Activated naive CD4-positive, alpha-beta T cell treated with anti-CD3 and anti-CD28 coated beads, Interleukin-2, amount 50 U/mL, for 72 hours (primary cell): ENCODE results near the gene MYH3. TPM values are rescaled to one million over a fixed set of nuclear protein-coding genes. Genes with fewer than 3 reads are reported as not detected.
A peak's percentile ranks its signal among the peaks of the same experiment; 100 is the strongest.

Experiments used
- ATAC-seq, 2 donors: fragments of 150-1000 bp; cut with Tn5 transposase; 2 replicates each; pipeline ENCODE4 v1.10.0; 2021; ENCODE audit warnings: mild to moderate bottlenecking in 2 of 2, moderate library complexity in 2 of 2
- DNase-seq, 2 donors: peaks; one replicate each; pipeline ENCODE4 v3.0.0; 2021 to 2022; ENCODE audit warnings: low spot score in 2 of 2
- H3K27ac Mint-ChIP-seq, 2 donors: one replicate each; pipeline ENCODE4 v1.8.0; 2022; ENCODE audit warnings: mild to moderate bottlenecking in 2 of 2, mixed read lengths in 2 of 2
- H3K36me3 Mint-ChIP-seq, 2 donors: one replicate each; pipeline ENCODE4 v1.8.0; 2022; ENCODE audit warnings: mixed read lengths in 2 of 2
- H3K9me3 Mint-ChIP-seq, 2 donors: one replicate each; pipeline ENCODE4 v1.8.0; 2022; ENCODE audit warnings: mixed read lengths in 2 of 2
- total RNA-seq, 2 donors: library from RNA; stranded (reverse); gene quantifications; one replicate each; pipeline ENCODE4 v1.2.3, GENCODE V29; 2022

The MYH3 gene
- total RNA-seq, 2 donors from 2014 or later = 2.0 to 5.1 TPM

DNA sequence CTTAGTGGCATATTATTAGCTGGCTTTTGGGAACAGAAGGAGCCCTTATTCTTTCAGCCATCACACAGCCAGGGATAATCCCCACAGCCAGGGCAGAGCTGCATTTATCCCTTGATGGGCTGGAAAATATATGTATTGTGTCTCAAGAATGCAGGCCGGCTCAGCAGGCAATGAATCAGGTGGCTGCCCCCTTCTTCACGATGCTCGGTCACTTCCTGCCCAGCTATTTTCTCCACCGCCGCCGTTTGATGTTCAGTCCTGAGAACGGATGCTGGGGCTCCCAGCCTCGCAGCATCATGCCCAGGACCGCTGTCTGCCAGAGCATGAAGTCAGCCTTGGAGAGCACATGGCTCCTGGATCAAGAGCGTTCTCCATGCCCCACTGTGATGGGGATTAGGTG lies 4.3 kb upstream of the MYH3 start:
- DNase-seq (no peak), ATAC-seq (no peak)
- H3K36me3 Mint-ChIP-seq = peaks cover 0 to 7% of the 10 kb centered on the region in 2 donors
- H3K9me3 Mint-ChIP-seq = no peaks in the 10 kb centered on the region
- no peak overlapping the region for H3K27ac Mint-ChIP-seq

DNA sequence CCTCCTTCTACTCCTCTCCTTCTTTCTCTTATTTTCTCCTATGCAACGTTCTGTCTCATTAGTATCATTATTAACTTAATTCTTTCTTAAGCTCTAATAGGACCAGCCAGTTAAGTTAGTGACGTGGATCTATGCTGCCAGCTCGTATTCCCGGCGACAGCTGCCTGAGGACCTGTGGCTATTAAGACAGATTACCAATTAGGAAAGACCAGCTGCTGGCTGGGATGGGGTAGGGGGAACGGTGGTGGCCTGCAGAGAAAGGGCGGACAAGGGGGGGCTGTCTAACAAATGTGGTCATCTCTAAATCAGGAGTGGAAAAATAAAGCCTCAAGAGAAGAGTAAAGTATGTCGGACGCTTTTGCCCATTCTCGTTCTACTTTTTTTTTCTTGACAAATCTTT lies 770 bp upstream of the MYH3 start:
- no peak for ATAC-seq
- Mint-ChIP-seq H3K27ac (no peak overlapping the region), H3K9me3 (no peaks in the 10 kb centered on the region), H3K36me3 (no peaks in the 10 kb centered on the region)
- DNase-seq = no peak

- no peak for DNase-seq
- Mint-ChIP-seq H3K27ac (peak overlapping the region; percentile 1 to 46), H3K36me3 (no peaks in the 10 kb centered on the region), H3K9me3 (no peaks in the 10 kb centered on the region)
- no peak for ATAC-seq
Measured at GRCh38 chr17:10653987-10654386, 3.1 kb downstream of the MYH3 start.

DNA sequence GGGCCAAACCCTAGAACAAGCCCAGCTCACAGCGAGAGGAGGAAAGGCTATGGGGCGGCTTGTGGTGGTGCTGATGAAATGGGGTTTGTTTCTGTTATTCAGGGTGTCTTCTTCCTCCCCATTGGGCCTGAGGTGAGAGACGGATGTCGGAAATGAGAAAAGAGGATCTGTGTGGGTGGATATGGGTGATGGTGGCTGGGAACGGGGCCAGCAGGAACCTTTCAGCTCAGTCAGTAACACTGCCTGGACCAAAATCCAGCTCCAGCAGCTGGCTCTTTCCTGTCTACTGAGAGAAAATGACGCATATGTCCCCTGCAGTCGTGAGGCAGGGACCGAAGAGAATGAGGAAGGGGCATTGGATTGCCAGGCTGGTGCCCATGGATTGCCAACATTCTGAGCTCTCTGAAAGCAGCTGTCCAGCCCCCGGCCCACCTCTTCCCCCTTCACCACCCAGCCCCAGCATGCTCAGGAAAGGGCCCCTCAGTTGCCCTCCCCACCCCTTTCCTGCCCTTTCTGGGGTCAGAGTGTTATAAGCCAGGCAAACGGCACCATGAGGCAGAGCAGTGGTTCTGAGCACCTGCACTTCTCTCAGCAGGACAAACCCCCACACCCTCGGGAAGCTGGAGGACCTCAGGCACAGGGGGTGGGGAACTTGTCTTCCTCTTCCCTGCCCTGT lies 4.0 kb downstream of the MYH3 start:
- H3K27ac Mint-ChIP-seq = peak overlapping the region; percentile 46 to 70
- ATAC-seq (peak; percentile 87 to 91), DNase-seq (no peak)
- no peaks in the 10 kb centered on the region for H3K9me3 Mint-ChIP-seq
- no peaks in the 10 kb centered on the region for H3K36me3 Mint-ChIP-seq

- Mint-ChIP-seq H3K36me3 (no peaks in the 10 kb centered on the region), H3K9me3 (no peaks in the 10 kb centered on the region), H3K27ac (peak overlapping the region; percentile 46 to 48)
- DNase-seq = no peak
- no peak for ATAC-seq
Measured at GRCh38 chr17:10651927-10652326, 5.2 kb downstream of the MYH3 start.

DNA sequence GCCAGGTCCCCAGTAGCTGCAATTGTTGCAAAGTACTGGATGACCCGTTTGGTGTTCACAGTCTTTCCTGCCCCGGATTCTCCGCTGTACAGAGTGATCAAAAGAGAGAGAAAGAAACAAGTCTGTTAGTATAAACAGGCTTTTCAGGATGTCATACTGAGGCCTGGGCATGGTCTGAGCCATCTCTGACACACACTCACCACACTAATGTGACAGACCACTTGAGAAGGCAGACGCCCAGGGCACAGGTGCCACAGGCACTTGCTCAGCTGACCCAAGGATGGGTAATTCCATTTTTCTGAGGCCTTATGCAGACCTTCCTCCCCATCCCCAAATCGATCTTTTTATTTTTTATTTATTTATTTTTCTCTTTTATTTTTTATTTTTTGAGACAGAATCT lies 7.5 kb downstream of the MYH3 start:
- ATAC-seq (no peak), DNase-seq (no peak)
- Mint-ChIP-seq H3K9me3 (no peaks in the 10 kb centered on the region), H3K27ac (no peak overlapping the region), H3K36me3 (no peaks in the 10 kb centered on the region)

GRCh38 chr17:10648956-10649355 lies 8.2 kb downstream of the MYH3 start:
- no peak for DNase-seq
- no peak for ATAC-seq

DNA sequence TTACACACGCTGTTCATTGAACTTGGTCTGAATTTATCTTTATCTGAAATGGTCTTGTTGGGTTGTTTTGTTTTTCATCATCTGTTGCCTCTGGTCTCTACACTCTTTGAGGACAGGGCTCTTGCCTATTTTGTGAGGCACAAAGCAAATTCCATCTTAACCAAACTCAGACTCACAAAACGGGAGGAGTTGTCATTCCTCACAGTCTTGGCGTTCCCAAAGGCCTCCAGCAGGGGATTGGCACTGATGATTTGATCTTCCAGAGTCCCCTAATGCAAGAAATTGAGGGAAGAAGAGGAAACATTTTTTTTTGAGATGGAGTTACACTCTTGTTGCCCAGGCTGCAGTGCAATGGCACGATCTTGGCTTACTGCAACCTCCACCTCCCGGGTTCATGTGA lies 8.7 kb downstream of the MYH3 start:
- H3K27ac Mint-ChIP-seq = peak overlapping the region in 1 of 2 donors; percentile 7
- H3K9me3 Mint-ChIP-seq = no peaks in the 10 kb centered on the region
- DNase-seq (no peak), ATAC-seq (no peak)
- no peaks in the 10 kb centered on the region for H3K36me3 Mint-ChIP-seq

More at GRCh38 chr17:10648956-10649355, 8.2 kb downstream of the MYH3 start:
- Mint-ChIP-seq H3K27ac (no peak overlapping the region), H3K36me3 (no peaks in the 10 kb centered on the region), H3K9me3 (no peaks in the 10 kb centered on the region)

GRCh38 chr17:10646392-10646990 lies 10.6 kb downstream of the MYH3 start:
- Mint-ChIP-seq H3K9me3 (no peaks in the 10 kb centered on the region), H3K36me3 (no peaks in the 10 kb centered on the region), H3K27ac (no peak overlapping the region)
- ATAC-seq (peak; percentile 54 to 67), DNase-seq (peak; percentile 61 to 82)

GRCh38 chr17:10640475-10640874 lies 16.6 kb downstream of the MYH3 start:
- DNase-seq (no peak), ATAC-seq (no peak)
- Mint-ChIP-seq H3K27ac (no peak overlapping the region), H3K9me3 (no peaks in the 10 kb centered on the region), H3K36me3 (peaks cover 6 to 14% of the 10 kb centered on the region in 2 donors)

DNA sequence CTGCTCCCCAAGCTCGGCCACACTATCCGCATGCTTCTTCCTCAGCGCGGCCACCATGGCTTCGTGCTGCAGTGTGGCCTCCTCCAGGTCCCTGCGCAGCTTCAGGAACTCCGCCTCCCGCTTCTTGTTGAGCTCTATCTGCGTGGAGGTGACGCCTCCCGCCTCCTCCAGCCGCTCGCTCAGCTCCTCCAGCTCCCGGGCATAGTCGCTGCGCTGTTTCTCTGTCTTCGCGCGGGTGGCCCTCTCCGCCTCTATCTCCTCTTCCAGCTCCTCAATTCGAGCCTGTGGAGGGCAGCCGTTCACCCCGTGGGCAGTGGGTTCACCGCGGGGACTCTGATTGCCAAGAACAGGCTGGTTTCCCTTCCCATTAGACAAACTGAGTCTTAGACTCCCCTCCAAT lies 19.0 kb downstream of the MYH3 start:
- Mint-ChIP-seq H3K27ac (peak overlapping the region in 1 of 2 donors; percentile 45), H3K9me3 (no peaks in the 10 kb centered on the region), H3K36me3 (peaks cover 6 to 14% of the 10 kb centered on the region in 2 donors)
- ATAC-seq = no peak
- no peak for DNase-seq

GRCh38 chr17:10635290-10635689 lies 21.8 kb downstream of the MYH3 start:
- Mint-ChIP-seq H3K27ac (no peak overlapping the region), H3K9me3 (no peaks in the 10 kb centered on the region), H3K36me3 (peaks cover 7 to 20% of the 10 kb centered on the region in 2 donors)
- ATAC-seq (no peak), DNase-seq (no peak)

GRCh38 chr17:10633738-10634379 lies 23.2 kb downstream of the MYH3 start:
- DNase-seq (no peak), ATAC-seq (no peak)
- Mint-ChIP-seq H3K9me3 (no peaks in the 10 kb centered on the region), H3K36me3 (peaks cover 15 to 24% of the 10 kb centered on the region in 2 donors), H3K27ac (no peak overlapping the region)

DNA sequence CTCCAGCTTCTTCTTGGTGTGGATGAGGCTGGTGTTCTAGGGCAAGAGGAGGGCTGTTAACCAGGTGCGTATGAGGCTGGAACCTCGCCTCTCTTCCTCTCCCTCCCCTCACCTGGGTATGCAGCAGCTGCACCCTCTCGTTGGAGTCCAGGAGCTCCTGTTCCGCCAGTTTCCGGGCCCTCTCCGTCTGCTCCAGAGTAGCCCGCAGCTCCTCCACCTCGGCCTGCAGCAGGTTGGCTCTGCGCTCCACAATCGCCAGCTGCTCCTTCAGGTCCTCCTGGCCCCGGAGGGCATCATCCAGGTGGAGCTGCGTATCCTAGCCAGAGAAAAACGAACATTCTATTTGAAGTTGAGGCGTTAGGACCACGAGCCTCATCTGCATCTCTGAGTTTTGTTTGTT lies 25.4 kb downstream of the MYH3 start:
- no peak for DNase-seq
- Mint-ChIP-seq H3K9me3 (no peaks in the 10 kb centered on the region), H3K36me3 (peaks cover 15 to 16% of the 10 kb centered on the region in 2 donors), H3K27ac (no peak overlapping the region)
- ATAC-seq = no peak

DNA sequence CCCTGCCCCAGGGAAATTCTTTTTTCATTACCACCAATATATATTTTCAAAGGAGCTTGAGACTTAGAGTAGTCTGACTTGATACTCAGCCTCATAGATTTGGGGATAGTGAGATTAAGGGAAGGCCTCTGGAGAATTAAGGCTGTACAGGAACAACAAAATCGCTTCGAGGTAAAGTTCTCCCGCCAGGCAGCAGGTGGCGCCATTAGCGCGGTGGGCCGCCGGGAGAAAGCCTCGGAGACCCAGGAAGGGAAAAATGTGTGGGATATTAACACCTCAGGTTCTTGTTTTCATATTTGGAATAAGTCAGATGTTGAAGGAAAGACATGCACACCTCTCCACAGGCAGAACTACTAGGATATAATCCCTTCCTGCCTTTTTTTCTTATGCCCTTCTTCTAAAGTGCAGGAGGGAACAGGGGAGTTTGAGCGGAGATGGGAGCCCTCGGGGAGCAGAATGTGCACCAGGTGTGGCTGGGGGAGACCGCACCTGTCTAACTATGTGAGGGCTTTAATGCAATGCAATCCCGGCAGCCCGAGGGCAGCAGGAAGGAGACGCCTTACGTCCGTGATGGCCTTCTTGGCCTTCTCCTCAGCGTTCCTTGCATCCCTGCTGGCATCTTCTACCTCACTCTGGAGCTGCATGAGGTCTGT lies 25.9 kb downstream of the MYH3 start:
- Mint-ChIP-seq H3K27ac (no peak overlapping the region), H3K36me3 (peaks cover 15 to 16% of the 10 kb centered on the region in 2 donors), H3K9me3 (no peaks in the 10 kb centered on the region)
- DNase-seq (peak in 1 of 2 donors; percentile 58), ATAC-seq (no peak)

DNA sequence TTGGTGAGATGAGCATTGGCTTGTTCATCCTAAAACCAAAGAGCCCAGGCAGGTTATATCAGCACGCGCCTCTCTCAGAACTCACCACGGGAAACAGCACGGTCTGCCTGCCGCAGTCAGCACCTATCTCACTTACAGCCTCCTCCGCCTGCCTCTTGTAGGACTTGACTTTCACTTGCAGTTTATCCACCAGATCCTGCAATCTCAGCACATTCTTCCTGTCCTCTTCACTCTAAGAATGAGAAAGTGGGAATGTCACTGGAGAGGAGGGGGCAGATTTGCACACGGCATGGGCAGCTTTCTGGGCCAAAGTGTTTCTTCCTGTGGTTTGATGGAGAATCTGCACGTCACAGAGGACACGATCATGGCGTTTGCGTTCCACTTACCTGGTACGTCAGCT lies 27.4 kb downstream of the MYH3 start:
- Mint-ChIP-seq H3K27ac (no peak overlapping the region), H3K36me3 (peaks cover 15 to 16% of the 10 kb centered on the region in 2 donors), H3K9me3 (no peaks in the 10 kb centered on the region)
- DNase-seq (no peak), ATAC-seq (no peak)

DNA sequence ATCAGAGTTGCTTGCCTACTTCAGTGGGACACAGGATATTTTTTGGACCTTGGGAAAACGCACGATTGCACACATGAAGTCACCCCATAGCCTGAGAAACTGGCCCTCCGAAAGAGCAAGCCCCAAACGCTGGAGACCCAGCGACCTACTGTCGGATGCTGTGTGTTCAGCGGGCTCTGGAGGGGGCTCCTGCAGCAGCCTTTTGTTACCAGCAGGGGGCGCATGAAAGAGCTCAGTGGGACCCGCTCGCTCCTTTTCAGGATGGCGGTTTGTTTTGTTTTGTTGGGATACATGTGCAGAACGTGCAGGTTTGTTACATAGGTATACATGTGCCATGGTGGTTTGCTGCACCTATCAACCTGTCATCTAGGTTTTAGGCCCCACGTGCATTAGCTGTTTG lies 28.4 kb downstream of the MYH3 start:
- H3K36me3 Mint-ChIP-seq = peaks cover 15 to 16% of the 10 kb centered on the region in 2 donors
- no peaks in the 10 kb centered on the region for H3K9me3 Mint-ChIP-seq
- DNase-seq = peak in 1 of 2 donors; percentile 17
- no peak overlapping the region for H3K27ac Mint-ChIP-seq
- no peak for ATAC-seq
